K562 (cell line): ENCODE measurements around the gene POT1. TPM values are rescaled to one million over a fixed set of nuclear protein-coding genes. Genes with fewer than 3 reads are reported as not detected.

Source experiments
- ATAC-seq: fragments of 200-7000 bp; cut with Tn5 transposase; 3 replicates; pipeline ENCODE4 v1.9.1; 2020; ENCODE audit warnings: moderate library complexity
- BruUV-seq: library from RNA; stranded (reverse); fragments of 400-500 nt; replicated peaks from 2 replicates; lab custom pipeline; 2021; lab: Mats Ljungman, UMichigan
- CTCF ChIA-PET: fragments of 300-600 bp; formaldehyde crosslinking; extraction: SDS; loops from one replicate; lab custom pipeline; 2021; ENCODE audit warnings: low intra/inter-chr PET ratio; lab: Yijun Ruan, JAX
- POLR2A ChIA-PET: fragments of 300-600, 350-650 bp; sonication (Branson Sonifier 250); formaldehyde crosslinking; extraction: SDS; loops from one replicate; lab custom pipeline; 2021; ENCODE audit warnings: antibody characterized with exemption, inconsistent platforms; lab: Yijun Ruan, JAX
- DNase-seq, 4 experiments: peaks; one replicate each; pipeline versions ENCODE4 v3.0.0 to v3.0.0-alpha.2; 2011 to 2018; ENCODE audit warnings: low spot score in 3 of 4, mixed read lengths in 3 of 4; ENCODE audit errors: extremely low read depth in 1 of 4
- FAIRE-seq: peaks from 2 replicates; lab custom pipeline; 2011; peaks lifted over from hg19 to GRCh38; lab: Jason Lieb, UNC
- H2AFZ ChIP-seq: 2 replicates; pipeline ENCODE4 v1.6.0; 2011; ENCODE audit warnings: low read depth, low read length, control low read depth, inconsistent platforms
- H3K27ac ChIP-seq: fragments of 200-600 bp; 3 replicates; pipeline ENCODE4 v1.8.0; 2011; ENCODE audit warnings: low read depth, mild to moderate bottlenecking, control low read depth, inconsistent platforms, low read length, moderate library complexity, mixed read lengths; ENCODE audit errors: extremely low read depth
- H3K27me3 ChIP-seq, 2 experiments: fragments of 300-600 bp in 1 of 2; 2 replicates in 1 of 2; 3 replicates in 1 of 2; pipeline versions ENCODE4 v1.6.0 to v1.8.0; 2011; ENCODE audit warnings: inconsistent platforms in 2 of 2, low read length in 2 of 2, mild to moderate bottlenecking in 1 of 2, mixed read lengths in 1 of 2, moderate library complexity in 1 of 2; ENCODE audit not compliant: control insufficient read depth in 2 of 2, insufficient read depth in 2 of 2
- H3K36me3 ChIP-seq: fragments of 300-600 bp; 3 replicates; pipeline ENCODE4 v1.8.0; 2011; ENCODE audit warnings: mild to moderate bottlenecking, low read length, inconsistent platforms; ENCODE audit not compliant: control insufficient read depth, insufficient read depth
- H3K4me1 ChIP-seq, 2 experiments: fragments of 200-600 bp in 1 of 2; replicated peaks in 1 of 2; 2 replicates in 1 of 2; 3 replicates in 1 of 2; pipeline versions ENCODE4 v1.5.1 to v1.8.0; 2011; ENCODE audit warnings: inconsistent platforms in 2 of 2, low read length in 2 of 2, mild to moderate bottlenecking in 1 of 2, mixed read lengths in 1 of 2, moderate library complexity in 1 of 2; ENCODE audit not compliant: control insufficient read depth in 2 of 2, insufficient read depth in 2 of 2
- H3K4me2 ChIP-seq: 2 replicates; pipeline ENCODE4 v1.6.1; 2011; ENCODE audit warnings: low read length, control low read depth, inconsistent platforms, mixed read lengths; ENCODE audit not compliant: insufficient read depth
- H3K4me3 ChIP-seq: fragments of 200-600 bp; sonication (generic), shearing (Covaris generic); 2 replicates; pipeline ENCODE4 v1.5.1; 2016; ENCODE audit warnings: control low read depth, inconsistent platforms
- H3K79me2 ChIP-seq: fragments of 200-600 bp; 3 replicates; pipeline ENCODE4 v1.8.0; 2011; ENCODE audit warnings: low read length, inconsistent platforms; ENCODE audit not compliant: control insufficient read depth, insufficient read depth
- H3K9ac ChIP-seq, 2 experiments: 2 replicates each; pipeline versions ENCODE4 v1.6.0 to v1.6.1; 2011; ENCODE audit warnings: low read depth in 2 of 2, low read length in 2 of 2, control low read depth in 1 of 2, inconsistent platforms in 1 of 2, mild to moderate bottlenecking in 1 of 2, mixed read lengths in 1 of 2; ENCODE audit not compliant: insufficient read depth in 1 of 2
- H3K9me1 ChIP-seq: one replicate; pipeline ENCODE4 v1.6.0; 2011; ENCODE audit warnings: inconsistent platforms, mild to moderate bottlenecking, low read length, moderate library complexity; ENCODE audit not compliant: control insufficient read depth, insufficient read depth
- H3K9me3 ChIP-seq: replicated peaks from 2 replicates; pipeline ENCODE4 v1.5.1; 2011; ENCODE audit warnings: low read depth, low read length, inconsistent platforms; ENCODE audit not compliant: control insufficient read depth, insufficient read depth
- H4K20me1 ChIP-seq: replicated peaks from 2 replicates; pipeline ENCODE4 v1.6.1; 2011; ENCODE audit warnings: low read length, inconsistent platforms, mixed read lengths; ENCODE audit not compliant: control insufficient read depth, insufficient read depth
- EGR1 ChIP-seq: fragments of 450-650 bp; conservative IDR thresholded peaks from 2 replicates; pipeline ENCODE4 v1.6.1; 2017; ENCODE audit warnings: mild to moderate bottlenecking
- MCM7 ChIP-seq, 2 experiments: fragments of 450-650 bp; IDR thresholded peaks; 2 replicates each; pipeline ENCODE4 v1.6.1; 2016 to 2018
- RBM15 ChIP-seq: fragments of 200-400 bp; formaldehyde crosslinking; IDR thresholded peaks from 2 replicates; pipeline ENCODE4 v1.6.1; 2018; ENCODE audit warnings: mild to moderate bottlenecking, low read length, moderate library complexity; ENCODE audit not compliant: insufficient read depth
- TAF9B ChIP-seq: fragments of 450-650 bp; IDR thresholded peaks from 2 replicates; pipeline ENCODE4 v1.6.1; 2018; ENCODE audit warnings: mild to moderate bottlenecking; ENCODE audit not compliant: partially characterized antibody
- ZFP1 ChIP-seq: fragments of 450-650 bp; formaldehyde crosslinking; IDR thresholded peaks from 2 replicates; pipeline ENCODE4 v1.4.0; 2020; ENCODE audit warnings: mild to moderate bottlenecking, mixed read lengths
- WGBS: fragments of 100-300 bp; shearing (Covaris generic); methylation state at CpG from one replicate; pipeline ENCODE4 v1.1.6; 2016; ENCODE audit warnings: low coverage, mixed read lengths; ENCODE audit not compliant: insufficient coverage; ENCODE audit errors: missing lambda C conversion rate; 5-methylcytosine and 5-hydroxymethylcytosine counted together
- in situ Hi-C: fragments of 300-500 bp; cut with MboI; formaldehyde crosslinking; loops from 4 replicates; pipeline ENCODE4 v1.15.0; 2018; ENCODE audit warnings: inconsistent platforms, mixed read lengths
- intact Hi-C: fragments of 100-400 bp; cut with micrococcal nuclease; formaldehyde crosslinking; loops from 2 replicates; pipeline ENCODE4 v1.14.2; 2022
- polyA plus RNA-seq, 8 experiments: library from polyadenylated mRNA; depleted of rRNA in 4 of 8; stranded (reverse) in 5 of 8; unstranded in 3 of 8; fragments of >200 nt; fragmentation: Nextera tagmentation in 2 of 8; fragmentation: Illumina TruSeq in 1 of 8; extraction: Ambion mirVana in 2 of 8; extraction: Trizol in 1 of 8; gene quantifications; 2 replicates each; pipeline versions ENCODE4 v1.2.1 to v1.2.3, GENCODE V29; 2011 to 2014; ENCODE audit warnings: inconsistent platforms in 1 of 8, missing spikeins in 1 of 8
- total RNA-seq, 7 experiments: library from RNA; depleted of rRNA in 6 of 7; stranded (reverse); fragments of >200 nt in 6 of 7; fragmentation: Illumina TruSeq in 2 of 7; extraction: Trizol in 2 of 7; gene quantifications; 2 replicates each; pipeline versions ENCODE4 v1.2.1 to v1.2.3, GENCODE V29; 2011 to 2021; ENCODE audit warnings: low replicate concordance in 1 of 7
- TF ChIP-seq, protein P1 (sequence below), 2 experiments: fragments of 450-650 bp in 1 of 2; IDR thresholded peaks; 2 replicates each; pipeline ENCODE4 v1.6.1; 2011 to 2017; ENCODE audit warnings: low read depth in 2 of 2, antibody characterized with exemption in 1 of 2, borderline replicate concordance in 1 of 2, low read length in 1 of 2, mild to moderate bottlenecking in 1 of 2, mixed read lengths in 1 of 2; ENCODE audit not compliant: control insufficient read depth in 1 of 2

POT1 gene
- total and polyA plus RNA-seq, 9 of the 15 experiments (the other 6 are each of a cell fraction or from before 2014, with no cell fraction given), result 37.9 to 140 (median 63.6) TPM

- Histone ChIP-seq H3K27ac (no peak overlapping the region), H2AFZ (no peak overlapping the region), H3K9me1 (no peaks in the 10 kb centered on the region), H3K36me3 (peaks cover 15% of the 10 kb centered on the region; the same call in 2 of the 3 replicates), H3K4me1 (no peaks in the 10 kb centered on the region), H3K9ac (no peak overlapping the region), H3K79me2 (no peaks in the 10 kb centered on the region), H3K4me3 (no peak overlapping the region), H3K4me2 (no peak overlapping the region), H3K27me3 (no peaks in the 10 kb centered on the region), H4K20me1 (no peaks in the 10 kb centered on the region), H3K9me3 (no peaks in the 10 kb centered on the region)
- ATAC-seq (no peak), FAIRE-seq (no peak), DNase-seq (no peak)
- TF ChIP-seq EGR1 (no peak), ZFP1 (CRISPR knock-in tag) (no peak), MCM7 (IDR thresholded peaks at IDR 0.05) (no peak), RBM15 (no peak), TAF9B (no peak)
- TF ChIP-seq, protein P1, sequence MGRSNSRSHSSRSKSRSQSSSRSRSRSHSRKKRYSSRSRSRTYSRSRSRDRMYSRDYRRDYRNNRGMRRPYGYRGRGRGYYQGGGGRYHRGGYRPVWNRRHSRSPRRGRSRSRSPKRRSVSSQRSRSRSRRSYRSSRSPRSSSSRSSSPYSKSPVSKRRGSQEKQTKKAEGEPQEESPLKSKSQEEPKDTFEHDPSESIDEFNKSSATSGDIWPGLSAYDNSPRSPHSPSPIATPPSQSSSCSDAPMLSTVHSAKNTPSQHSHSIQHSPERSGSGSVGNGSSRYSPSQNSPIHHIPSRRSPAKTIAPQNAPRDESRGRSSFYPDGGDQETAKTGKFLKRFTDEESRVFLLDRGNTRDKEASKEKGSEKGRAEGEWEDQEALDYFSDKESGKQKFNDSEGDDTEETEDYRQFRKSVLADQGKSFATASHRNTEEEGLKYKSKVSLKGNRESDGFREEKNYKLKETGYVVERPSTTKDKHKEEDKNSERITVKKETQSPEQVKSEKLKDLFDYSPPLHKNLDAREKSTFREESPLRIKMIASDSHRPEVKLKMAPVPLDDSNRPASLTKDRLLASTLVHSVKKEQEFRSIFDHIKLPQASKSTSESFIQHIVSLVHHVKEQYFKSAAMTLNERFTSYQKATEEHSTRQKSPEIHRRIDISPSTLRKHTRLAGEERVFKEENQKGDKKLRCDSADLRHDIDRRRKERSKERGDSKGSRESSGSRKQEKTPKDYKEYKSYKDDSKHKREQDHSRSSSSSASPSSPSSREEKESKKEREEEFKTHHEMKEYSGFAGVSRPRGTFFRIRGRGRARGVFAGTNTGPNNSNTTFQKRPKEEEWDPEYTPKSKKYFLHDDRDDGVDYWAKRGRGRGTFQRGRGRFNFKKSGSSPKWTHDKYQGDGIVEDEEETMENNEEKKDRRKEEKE (IDR thresholded peaks at IDR 0.05; ENCODE audit: borderline replicate concordance in 1 of 2, control insufficient read depth in 1 of 2, low read depth in 2 of 2, low read length in 1 of 2), result no peak
- POLR2A ChIA-PET, result no interaction called here
- 54% methylated on average over 1 of the region's 1 CpG for WGBS
- in situ Hi-C loops, result no loop called here
- BruUV-seq, result no TSS peak
- intact Hi-C loops, result no loop called here
- CTCF ChIA-PET, result no interaction called here
Observed at GRCh38 chr7:124836173-124836572, 93.5 kb downstream of the POT1 start.
